HCT116 (cell line): ENCODE results near the gene LLGL2. TPM values are rescaled to one million over a fixed set of nuclear protein-coding genes. Genes with fewer than 3 reads are reported as not detected.

Experiments used
- ATAC-seq: fragments of 200-7000 bp; cut with Tn5 transposase; 2 replicates; pipeline ENCODE4 v1.9.1; 2020; ENCODE audit warnings: mild to moderate bottlenecking, moderate library complexity
- BruUV-seq: library from RNA; stranded (reverse); fragments of 400-500 nt; replicated peaks from 2 replicates; lab custom pipeline; 2021; lab: Mats Ljungman, UMichigan
- CTCF ChIA-PET: fragments of 300-600 bp; sonication (Branson Sonifier 250); formaldehyde crosslinking; loops from one replicate; lab custom pipeline; 2021; ENCODE audit warnings: antibody characterized with exemption; lab: Charles Lee
- POLR2A ChIA-PET: fragments of 300-600, 350-600 bp; sonication (Branson Sonifier 250); formaldehyde crosslinking; loops from one replicate; lab custom pipeline; 2021; ENCODE audit warnings: antibody characterized with exemption; lab: Charles Lee
- RAD21 ChIA-PET, 2 experiments: fragments of 300-600 bp; sonication (Branson Sonifier 250); formaldehyde crosslinking; loops; one replicate each; lab custom pipeline; 2023; ENCODE audit warnings: low total read pairs in 2 of 2; ENCODE audit not compliant: uncharacterized antibody in 2 of 2, unreplicated experiment in 2 of 2, low non-redundant PET in 1 of 2; lab: Charles Lee
- DNase-seq: peaks from one replicate; pipeline ENCODE4 v3.0.0-alpha.2; 2010; ENCODE audit warnings: low read depth, low spot score
- H2AFZ ChIP-seq: fragments of 200-600 bp; shearing (Covaris generic), sonication (generic); 2 replicates; pipeline ENCODE4 v1.6.1; 2017; ENCODE audit warnings: low read depth, mixed run types, mixed read lengths, antibody characterized with exemption, low read length; ENCODE audit not compliant: poor library complexity, severe bottlenecking
- H3K27ac ChIP-seq: 2 replicates; pipeline ENCODE4 v1.5.1; 2012; ENCODE audit warnings: low read depth, low read length
- H3K27me3 ChIP-seq: fragments of 200-600 bp; sonication (generic); 2 replicates; pipeline ENCODE4 v1.6.1; 2016; ENCODE audit warnings: mixed run types, low read length, mixed read lengths; ENCODE audit not compliant: insufficient read depth
- H3K36me3 ChIP-seq, 2 experiments: fragments of 200-500 bp in 1 of 2; fragments of 200-600 bp in 1 of 2; sonication (Bioruptor generic) in 1 of 2; sonication (generic) in 1 of 2; 2 replicates each; pipeline versions ENCODE4 v1.5.1 to v1.6.1; 2014 to 2016; ENCODE audit warnings: low read length in 2 of 2, inconsistent platforms in 1 of 2, mixed read lengths in 1 of 2, mixed run types in 1 of 2; ENCODE audit not compliant: insufficient read depth in 2 of 2, control insufficient read depth in 1 of 2
- H3K4me1 ChIP-seq, 2 experiments: fragments of 200-600 bp in 1 of 2; sonication (generic) in 1 of 2; 2 replicates each; pipeline versions ENCODE4 v1.5.1 to v1.6.1; 2012 to 2017; ENCODE audit warnings: low read length in 2 of 2, inconsistent platforms in 1 of 2, mild to moderate bottlenecking in 1 of 2, mixed read lengths in 1 of 2, mixed run types in 1 of 2, moderate library complexity in 1 of 2; ENCODE audit not compliant: insufficient read depth in 2 of 2, control insufficient read depth in 1 of 2
- H3K4me2 ChIP-seq: fragments of 200-600 bp; sonication (generic); 2 replicates; pipeline ENCODE4 v1.6.1; 2017; ENCODE audit warnings: mixed run types, low read length, mixed read lengths
- H3K4me3 ChIP-seq, 2 experiments: fragments of 200-600 bp in 1 of 2; sonication (generic) in 1 of 2; replicated peaks in 1 of 2; 2 replicates each; pipeline ENCODE4 v1.5.1; 2011 to 2016; ENCODE audit warnings: low read length in 2 of 2, control low read depth in 1 of 2, low read depth in 1 of 2, mild to moderate bottlenecking in 1 of 2, mixed read lengths in 1 of 2, mixed run types in 1 of 2
- H3K79me2 ChIP-seq: fragments of 200-600 bp; sonication (generic); 2 replicates; pipeline ENCODE4 v1.6.1; 2017; ENCODE audit warnings: mild to moderate bottlenecking, mixed run types, low read length, moderate library complexity, mixed read lengths; ENCODE audit not compliant: insufficient read depth
- H3K9ac ChIP-seq: fragments of 200-600 bp; sonication (generic); 2 replicates; pipeline ENCODE4 v1.6.1; 2016; ENCODE audit warnings: low read length, mixed read lengths
- H3K9me2 ChIP-seq: fragments of 200-600 bp; sonication (generic), shearing (Covaris generic); 2 replicates; pipeline ENCODE4 v1.6.1; 2017; ENCODE audit warnings: mixed run types, mild to moderate bottlenecking, moderate library complexity; ENCODE audit not compliant: insufficient read depth
- H3K9me3 ChIP-seq, 2 experiments: fragments of 200-500 bp in 1 of 2; fragments of 200-600 bp in 1 of 2; sonication (Bioruptor generic) in 1 of 2; sonication (generic) in 1 of 2; 2 replicates each; pipeline ENCODE4 v1.6.1; 2014 to 2017; ENCODE audit warnings: low read length in 2 of 2, mixed read lengths in 2 of 2, inconsistent platforms in 1 of 2, low read depth in 1 of 2, mild to moderate bottlenecking in 1 of 2, mixed run types in 1 of 2, moderate library complexity in 1 of 2; ENCODE audit not compliant: control insufficient read depth in 1 of 2, insufficient read depth in 1 of 2
- H4K20me1 ChIP-seq: fragments of 200-600 bp; sonication (generic), shearing (Covaris generic); 2 replicates; pipeline ENCODE4 v1.6.1; 2017; ENCODE audit warnings: mixed run types, mild to moderate bottlenecking, moderate library complexity; ENCODE audit not compliant: insufficient read depth
- ATF3 ChIP-seq: IDR thresholded peaks from 2 replicates; pipeline ENCODE4 v1.6.1; 2012
- CBX3 ChIP-seq: IDR thresholded peaks from 2 replicates; pipeline ENCODE4 v1.6.1; 2012; ENCODE audit warnings: low read depth
- EZH2phosphoT487 ChIP-seq: fragments of 200-600 bp; IDR thresholded peaks from 2 replicates; pipeline ENCODE4 v1.6.1; 2018; ENCODE audit warnings: antibody characterized with exemption, borderline replicate concordance
- JUND ChIP-seq: IDR thresholded peaks from 2 replicates; pipeline ENCODE4 v1.6.1; 2012
- MAX ChIP-seq: IDR thresholded peaks from 2 replicates; pipeline ENCODE4 v1.6.1; 2012
- POLR2A ChIP-seq: IDR thresholded peaks from 2 replicates; pipeline ENCODE4 v1.7.0; 2011; ENCODE audit warnings: borderline replicate concordance; ENCODE audit not compliant: insufficient read depth, insufficient read length; ENCODE audit errors: extremely low read depth
- POLR2AphosphoS5 ChIP-seq: IDR thresholded peaks from 2 replicates; pipeline ENCODE4 v1.6.1; 2011; ENCODE audit warnings: mild to moderate bottlenecking, low read depth, low read length, moderate library complexity
- SP1 ChIP-seq: IDR thresholded peaks from 2 replicates; pipeline ENCODE4 v1.6.1; 2012; ENCODE audit warnings: low read depth
- SRF ChIP-seq: IDR thresholded peaks from 2 replicates; pipeline ENCODE4 v1.6.1; 2012; ENCODE audit warnings: low read depth
- TCF7L2 ChIP-seq: IDR thresholded peaks from 2 replicates; pipeline ENCODE4 v1.7.0; 2011; ENCODE audit warnings: borderline replicate concordance, inconsistent platforms; ENCODE audit not compliant: insufficient read depth, insufficient read length; ENCODE audit errors: extremely low read depth
- ZBTB33 ChIP-seq: IDR thresholded peaks from 2 replicates; pipeline ENCODE4 v1.6.1; 2011; ENCODE audit warnings: mild to moderate bottlenecking, low read length, moderate library complexity; ENCODE audit not compliant: insufficient replicate concordance; ENCODE audit errors: extremely low read depth
- ZFX ChIP-seq: fragments of 450-650 bp; IDR thresholded peaks from 2 replicates; pipeline ENCODE4 v1.6.1; 2017
- intact Hi-C: fragments of 100-400 bp; cut with micrococcal nuclease; formaldehyde crosslinking; loops from 2 replicates; pipeline ENCODE4 v1.10.0; 2022
- total RNA-seq: library from RNA; stranded (reverse); gene quantifications from one replicate; pipeline ENCODE4 v1.2.1, GENCODE V29; 2021; ENCODE audit not compliant: unreplicated experiment

The LLGL2 gene
- total RNA-seq, 1 experiment from 2014 or later = 209 TPM

- TF ChIP-seq ZBTB33 = no peak
- TF ChIP-seq, all 23 proteins: peak for 0
Observed at GRCh38 chr17:75548813-75549212, 23.3 kb downstream of the LLGL2 start (continued).

- peak; percentile 63 for DNase-seq
Observed at GRCh38 chr17:75549246-75550138, 24.0 kb downstream of the LLGL2 start.

More at GRCh38 chr17:75549246-75550138, 24.0 kb downstream of the LLGL2 start:
- intact Hi-C loops = no loop called here
- Histone ChIP-seq H3K36me3 (no peaks in the 10 kb centered on the region; a peak in 1 of 4 replicates), H2AFZ (no peak overlapping the region), H3K27me3 (no peaks in the 10 kb centered on the region), H3K79me2 (peaks cover 16% of the 10 kb centered on the region; the same call in 1 of the 2 replicates), H3K9ac (peak overlapping the region; percentile 69), H3K9me2 (no peaks in the 10 kb centered on the region), H3K9me3 (no peaks in the 10 kb centered on the region), H3K4me1 (peaks cover 33 to 39% of the 10 kb centered on the region in 2 experiments), H3K4me3 (peak overlapping the region; percentile 50 to 58), H4K20me1 (no peaks in the 10 kb centered on the region), H3K27ac (peak overlapping the region; percentile 95), H3K4me2 (peak overlapping the region; percentile 93)
- no TSS peak for BruUV-seq
- RAD21 ChIA-PET = interaction anchor here (0.7 to 1.4 kb wide), 4 partner anchors 23 to 33 kb away, joined by 3 to 10 read pairs (median 4); partner anchors contain the start of genes LLGL2 (in 1 of the 2) and TSEN54 (in 1 of the 2)
- peak; percentile 94 for ATAC-seq
- POLR2A ChIA-PET = interaction anchor here (1.3 to 1.4 kb wide), 3 partner anchors 10 to 24 kb away, joined by 4 to 5 read pairs (median 4); partner anchors contain the start of gene LLGL2
- CTCF ChIA-PET = interaction anchor here (0.7 to 1.6 kb wide), 4 partner anchors 24 to 84 kb away, joined by 3 to 11 read pairs (median 8); partner anchors contain the start of genes LLGL2, SMIM5 and TSEN54
- peak; percentile 32 for TF ChIP-seq TCF7L2
- no peak for TF ChIP-seq SRF
- no peak for TF ChIP-seq CBX3
- TF ChIP-seq MAX = peak; percentile 79
- peak; percentile 86 for TF ChIP-seq POLR2AphosphoS5
- TF ChIP-seq SP1 = peak; percentile 75; the same call in 1 of the 2 replicates
- TF ChIP-seq JUND = no peak
- TF ChIP-seq POLR2A = peak; percentile 76
- TF ChIP-seq ATF3 = no peak
- TF ChIP-seq ZFX = peak; percentile 74; the same call in 1 of the 2 replicates
- no peak for TF ChIP-seq EZH2phosphoT487
